ENCODE results near the gene ARL14EPL. TPM values are rescaled to one million over a fixed set of nuclear protein-coding genes. Genes with fewer than 3 reads are reported as not detected.

Gene ARL14EPL
- total and polyA plus RNA-seq, 11 donors = not detected

- Histone ChIP-seq H3K27ac (no peak overlapping the region), H3K36me3 (no peaks in the 10 kb centered on the region), H3K4me3 (no peak overlapping the region), H3K4me1 (no peaks in the 10 kb centered on the region), H3K27me3 (no peaks in the 10 kb centered on the region), H3K9me3 (no peaks in the 10 kb centered on the region)
- intact Hi-C loops (cut with DNase I) = no loop called here
- ATAC-seq (no peak), DNase-seq (no peak)
- TF ChIP-seq CTCF (IDR thresholded peaks at IDR 0.05) (no peak), POLR2A (IDR thresholded peaks at IDR 0.05) (no peak)
These were observed 8.7 kb upstream of the ARL14EPL start for GRCh38 chr5:116023619-116024018.

GRCh38 chr5:116025866-116026265 lies 6.4 kb upstream of the ARL14EPL start:
- Histone ChIP-seq H3K27me3 (no peaks in the 10 kb centered on the region), H3K36me3 (no peaks in the 10 kb centered on the region), H3K27ac (no peak overlapping the region), H3K4me3 (no peak overlapping the region), H3K4me1 (no peaks in the 10 kb centered on the region), H3K9me3 (no peaks in the 10 kb centered on the region)
- WGBS, 4 donors = 76 to 93% (median 86%) methylated on average over 1 of the region's 1 CpG
- intact Hi-C loops (cut with DNase I) = no loop called here
- ATAC-seq (no peak), DNase-seq (no peak)
- TF ChIP-seq CTCF (IDR thresholded peaks at IDR 0.05) (no peak), POLR2A (IDR thresholded peaks at IDR 0.05) (no peak)

- no peak for ATAC-seq
- no peaks in the 10 kb centered on the region for H3K27me3 ChIP-seq
- peaks cover 0 to 12% (median 0%) of the 10 kb centered on the region in 12 donors for H3K4me1 ChIP-seq
- H3K36me3 ChIP-seq = no peaks in the 10 kb centered on the region
- intact Hi-C loops (cut with DNase I) = loop anchor here in 1 of 10 donors (10.0 kb wide), 1 partner anchor 138 kb away; no protein-coding TSS in a partner anchor
- no peak for TF ChIP-seq CTCF (IDR thresholded peaks at IDR 0.05)
- 84 to 89% (median 87%) methylated on average over 3 of the region's 3 CpGs for WGBS, 4 donors
- H3K9me3 ChIP-seq = no peaks in the 10 kb centered on the region
- H3K27ac ChIP-seq = no peak overlapping the region
- DNase-seq = no peak
- no peak overlapping the region for H3K4me3 ChIP-seq
These were observed 719 bp downstream of the ARL14EPL start for GRCh38 chr5:116032991-116033390.

GRCh38 chr5:116035123-116035522 lies 2.9 kb downstream of the ARL14EPL start:
- ATAC-seq = no peak

More at GRCh38 chr5:116035123-116035522, 2.9 kb downstream of the ARL14EPL start:
- Histone ChIP-seq H3K27ac (no peak overlapping the region), H3K36me3 (no peaks in the 10 kb centered on the region), H3K4me1 (peaks cover 0 to 16% (median 0%) of the 10 kb centered on the region in 12 donors), H3K27me3 (peaks cover 0 to 5% (median 0%) of the 10 kb centered on the region in 9 donors), H3K4me3 (no peak overlapping the region), H3K9me3 (no peaks in the 10 kb centered on the region)
- no peak for DNase-seq
- TF ChIP-seq POLR2A (IDR thresholded peaks at IDR 0.05) = no peak
- TF ChIP-seq CTCF (IDR thresholded peaks at IDR 0.05) = no peak
- intact Hi-C loops (cut with DNase I) = loop anchor here in 1 of 10 donors (10.0 kb wide), 1 partner anchor 140 kb away; no protein-coding TSS in a partner anchor
- 82 to 90% (median 87%) methylated on average over 5 of the region's 5 CpGs for WGBS, 4 donors

All from heart left ventricle (tissue), 16 donors.